SK-N-SH treated with all-trans-retinoic acid at 6 μM for 48 hours (cell line): ENCODE results near the gene STRAP.

Experiments used
- GLIS3 ChIP-seq: fragments of 250-450 bp; sonication (Bioruptor Pico); IDR thresholded peaks from 2 replicates; pipeline ENCODE4 v1.5.0; 2020; ENCODE audit warnings: mild to moderate bottlenecking, moderate library complexity
- PPARA ChIP-seq: fragments of 250-450 bp; sonication (Bioruptor Pico); IDR thresholded peaks from 2 replicates; pipeline ENCODE4 v1.5.0; 2020; ENCODE audit warnings: mild to moderate bottlenecking, borderline replicate concordance
- TCF4 ChIP-seq: fragments of 250-450 bp; sonication (Bioruptor Pico); IDR thresholded peaks from 2 replicates; pipeline ENCODE4 v1.8.0; 2021; ENCODE audit warnings: mild to moderate bottlenecking, moderate library complexity, borderline replicate concordance
- ZFP3 ChIP-seq: fragments of 250-450 bp; sonication (Bioruptor Pico); IDR thresholded peaks from 2 replicates; pipeline ENCODE4 v1.5.0; 2020; ENCODE audit warnings: mild to moderate bottlenecking, moderate library complexity
- TF ChIP-seq, protein P1 (sequence below): fragments of 250-450 bp; sonication (Bioruptor Pico); IDR thresholded peaks from 2 replicates; pipeline ENCODE4 v1.8.0; 2020; ENCODE audit warnings: mild to moderate bottlenecking, moderate library complexity, borderline replicate concordance
- TF ChIP-seq, protein P2 (sequence below): fragments of 250-450 bp; sonication (Bioruptor Pico); IDR thresholded peaks from 2 replicates; pipeline ENCODE4 v1.5.0; 2020; ENCODE audit warnings: mild to moderate bottlenecking, moderate library complexity

DNA sequence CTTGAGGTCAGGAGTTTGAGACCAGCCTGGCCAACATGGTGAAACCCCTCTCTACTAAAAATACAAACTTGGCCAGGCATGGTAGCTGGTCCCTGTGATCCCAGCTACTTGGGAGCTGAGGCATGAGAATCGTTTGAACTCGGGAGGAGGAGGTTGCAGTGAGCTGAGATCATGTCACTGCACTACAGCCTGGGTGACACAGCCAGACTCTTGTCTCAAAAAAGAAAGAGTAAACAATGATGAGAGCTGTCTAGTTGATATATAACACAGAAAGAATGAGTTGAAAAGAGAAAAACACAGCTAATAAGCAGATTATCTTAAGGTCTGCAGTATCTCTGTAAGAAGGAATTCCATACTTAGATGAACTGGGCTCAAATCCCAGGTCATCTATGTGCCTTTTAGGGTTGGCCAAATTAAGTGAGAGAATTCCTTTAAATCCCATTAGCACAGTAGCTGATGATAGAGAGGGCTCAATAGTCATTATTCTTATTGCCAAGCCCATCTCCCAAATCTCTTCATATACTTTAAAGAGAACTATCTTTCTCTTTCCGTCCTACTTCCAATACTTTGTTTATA lies 31.1 kb upstream of the STRAP start:
- TF ChIP-seq, protein P1, sequence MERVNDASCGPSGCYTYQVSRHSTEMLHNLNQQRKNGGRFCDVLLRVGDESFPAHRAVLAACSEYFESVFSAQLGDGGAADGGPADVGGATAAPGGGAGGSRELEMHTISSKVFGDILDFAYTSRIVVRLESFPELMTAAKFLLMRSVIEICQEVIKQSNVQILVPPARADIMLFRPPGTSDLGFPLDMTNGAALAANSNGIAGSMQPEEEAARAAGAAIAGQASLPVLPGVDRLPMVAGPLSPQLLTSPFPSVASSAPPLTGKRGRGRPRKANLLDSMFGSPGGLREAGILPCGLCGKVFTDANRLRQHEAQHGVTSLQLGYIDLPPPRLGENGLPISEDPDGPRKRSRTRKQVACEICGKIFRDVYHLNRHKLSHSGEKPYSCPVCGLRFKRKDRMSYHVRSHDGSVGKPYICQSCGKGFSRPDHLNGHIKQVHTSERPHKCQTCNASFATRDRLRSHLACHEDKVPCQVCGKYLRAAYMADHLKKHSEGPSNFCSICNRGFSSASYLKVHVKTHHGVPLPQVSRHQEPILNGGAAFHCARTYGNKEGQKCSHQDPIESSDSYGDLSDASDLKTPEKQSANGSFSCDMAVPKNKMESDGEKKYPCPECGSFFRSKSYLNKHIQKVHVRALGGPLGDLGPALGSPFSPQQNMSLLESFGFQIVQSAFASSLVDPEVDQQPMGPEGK: no peak
- TF ChIP-seq ZFP3 (CRISPR knock-in tag) (no peak), TCF4 (CRISPR knock-in tag) (no peak), GLIS3 (CRISPR knock-in tag) (no peak), PPARA (CRISPR knock-in tag) (no peak)
- TF ChIP-seq, protein P2, sequence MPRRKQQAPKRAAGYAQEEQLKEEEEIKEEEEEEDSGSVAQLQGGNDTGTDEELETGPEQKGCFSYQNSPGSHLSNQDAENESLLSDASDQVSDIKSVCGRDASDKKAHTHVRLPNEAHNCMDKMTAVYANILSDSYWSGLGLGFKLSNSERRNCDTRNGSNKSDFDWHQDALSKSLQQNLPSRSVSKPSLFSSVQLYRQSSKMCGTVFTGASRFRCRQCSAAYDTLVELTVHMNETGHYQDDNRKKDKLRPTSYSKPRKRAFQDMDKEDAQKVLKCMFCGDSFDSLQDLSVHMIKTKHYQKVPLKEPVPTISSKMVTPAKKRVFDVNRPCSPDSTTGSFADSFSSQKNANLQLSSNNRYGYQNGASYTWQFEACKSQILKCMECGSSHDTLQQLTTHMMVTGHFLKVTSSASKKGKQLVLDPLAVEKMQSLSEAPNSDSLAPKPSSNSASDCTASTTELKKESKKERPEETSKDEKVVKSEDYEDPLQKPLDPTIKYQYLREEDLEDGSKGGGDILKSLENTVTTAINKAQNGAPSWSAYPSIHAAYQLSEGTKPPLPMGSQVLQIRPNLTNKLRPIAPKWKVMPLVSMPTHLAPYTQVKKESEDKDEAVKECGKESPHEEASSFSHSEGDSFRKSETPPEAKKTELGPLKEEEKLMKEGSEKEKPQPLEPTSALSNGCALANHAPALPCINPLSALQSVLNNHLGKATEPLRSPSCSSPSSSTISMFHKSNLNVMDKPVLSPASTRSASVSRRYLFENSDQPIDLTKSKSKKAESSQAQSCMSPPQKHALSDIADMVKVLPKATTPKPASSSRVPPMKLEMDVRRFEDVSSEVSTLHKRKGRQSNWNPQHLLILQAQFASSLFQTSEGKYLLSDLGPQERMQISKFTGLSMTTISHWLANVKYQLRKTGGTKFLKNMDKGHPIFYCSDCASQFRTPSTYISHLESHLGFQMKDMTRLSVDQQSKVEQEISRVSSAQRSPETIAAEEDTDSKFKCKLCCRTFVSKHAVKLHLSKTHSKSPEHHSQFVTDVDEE (CRISPR knock-in tag): no peak
